Coronary artery (tissue), 2 donors: ENCODE measurements around the gene TNPO3.
A peak's percentile ranks its signal among the peaks of the same experiment; 100 is the strongest.

Experiments used
- DNase-seq: peaks from one replicate; pipeline ENCODE4 v3.0.0-alpha.2; 2017; ENCODE audit warnings: low spot score
- H3K27ac ChIP-seq, 2 donors: fragments of 200-600 bp; sonication (generic); one replicate each; pipeline ENCODE4 v1.5.1; 2016 to 2019
- H3K4me3 ChIP-seq: fragments of 200-600 bp; sonication (generic); 2 replicates; pipeline ENCODE4 v1.5.1; 2016; ENCODE audit warnings: mild to moderate bottlenecking, moderate library complexity
- CTCF ChIP-seq: fragments of 200-600 bp; sonication (generic); IDR thresholded peaks from one replicate; pipeline ENCODE4 v1.5.1; 2019; ENCODE audit warnings: antibody characterized with exemption

TNPO3 gene

GRCh38 chr7:128919241-128919640 lies 135.7 kb downstream of the TNPO3 start:
- peak; percentile 43 for DNase-seq
- H3K4me3 ChIP-seq, result no peak overlapping the region
- no peak for TF ChIP-seq CTCF
- H3K27ac ChIP-seq, result no peak overlapping the region

- peak; percentile 19 for DNase-seq
- TF ChIP-seq CTCF, result no peak
- Histone ChIP-seq H3K27ac (no peak overlapping the region), H3K4me3 (no peak overlapping the region)
Observed at GRCh38 chr7:128918016-128918665, 136.8 kb downstream of the TNPO3 start.

DNA sequence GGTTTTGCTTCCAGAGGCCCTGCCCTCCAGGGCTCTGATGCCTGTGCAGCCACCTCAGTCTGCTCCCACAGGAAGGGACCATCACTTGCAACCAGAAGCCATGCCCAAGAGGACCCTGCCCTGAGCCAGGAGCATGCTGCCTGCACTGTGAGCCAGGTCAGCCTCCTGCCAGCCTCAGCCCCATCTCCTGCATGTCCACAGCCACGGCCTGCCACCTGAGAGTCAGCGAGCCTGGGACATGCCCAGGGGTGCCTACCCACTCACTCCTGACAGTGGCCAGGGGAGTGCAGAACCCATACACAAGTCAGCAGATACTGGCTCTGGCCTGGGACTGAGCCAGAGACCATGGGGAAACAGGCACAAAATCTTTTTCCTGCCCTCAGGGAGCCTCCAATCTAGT lies 137.8 kb downstream of the TNPO3 start:
- DNase-seq, result peak; percentile 54
- no peak for TF ChIP-seq CTCF

DNA sequence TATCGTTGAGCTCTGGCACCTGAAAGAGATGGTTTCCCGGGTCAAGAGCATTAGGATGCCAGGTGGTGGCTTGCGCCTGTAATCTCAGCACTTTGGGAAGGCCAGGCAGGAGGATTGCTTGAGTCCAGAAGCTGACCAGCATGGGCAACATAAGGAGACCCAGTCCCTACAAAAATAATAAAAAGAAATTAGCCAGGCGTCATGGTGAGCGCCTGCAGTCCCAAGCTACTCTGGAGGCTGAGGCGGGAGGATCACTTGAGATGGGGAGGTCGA lies 138.3 kb downstream of the TNPO3 start:
- TF ChIP-seq CTCF, result no peak
- DNase-seq, result peak; percentile 43
- H3K4me3 ChIP-seq, result no peak overlapping the region
- H3K27ac ChIP-seq, result no peak overlapping the region

More for the DNA sequence above, 137.8 kb downstream of the TNPO3 start:
- no peak overlapping the region for H3K27ac ChIP-seq
- no peak overlapping the region for H3K4me3 ChIP-seq

GRCh38 chr7:128915841-128916642 lies 138.9 kb downstream of the TNPO3 start:
- TF ChIP-seq CTCF, result no peak
- Histone ChIP-seq H3K27ac (no peak overlapping the region), H3K4me3 (peak overlapping the region; percentile 40)
- DNase-seq, result peak; percentile 58

GRCh38 chr7:128915271-128915819 lies 139.6 kb downstream of the TNPO3 start:
- Histone ChIP-seq H3K4me3 (peak overlapping the region; percentile 40), H3K27ac (no peak overlapping the region)
- no peak for TF ChIP-seq CTCF
- peak; percentile 67 for DNase-seq
